Upper lobe of right lung (tissue), 1 donor: ENCODE data around the gene CDSN. TPM values are rescaled to one million over a fixed set of nuclear protein-coding genes. Genes with fewer than 3 reads are reported as not detected.

ENCODE experiments used
- ATAC-seq: fragments of 200-7000 bp; cut with Tn5 transposase; one replicate; pipeline ENCODE4 v1.9.1; 2020; ENCODE audit warnings: mild to moderate bottlenecking, moderate library complexity
- DNase-seq: peaks from one replicate; pipeline ENCODE4 v3.0.0-alpha.2; 2020
- H3K27ac ChIP-seq: fragments of 200-600 bp; one replicate; pipeline ENCODE4 v1.8.0; 2022
- H3K27me3 ChIP-seq: fragments of 200-600 bp; one replicate; pipeline ENCODE4 v1.8.0; 2022; ENCODE audit warnings: mild to moderate bottlenecking
- H3K36me3 ChIP-seq: fragments of 200-600 bp; one replicate; pipeline ENCODE4 v1.8.0; 2022
- H3K4me1 ChIP-seq: fragments of 200-600 bp; one replicate; pipeline ENCODE4 v1.8.0; 2022
- H3K4me3 ChIP-seq: fragments of 200-600 bp; one replicate; pipeline ENCODE4 v1.8.0; 2022; ENCODE audit warnings: mild to moderate bottlenecking
- H3K9me3 ChIP-seq: fragments of 200-600 bp; one replicate; pipeline ENCODE4 v1.8.0; 2022
- intact Hi-C: fragments of 100-400 bp; cut with DNase I; formaldehyde crosslinking; loops from one replicate; pipeline ENCODE4 v1.11.0; 2022
- total RNA-seq: library from RNA; stranded (reverse); fragmentation: NEBNext Ultra II Directional; extraction: Animal tissue kit (Norgen Biotek cat#: 25700); gene quantifications from one replicate; pipeline ENCODE4 v1.2.1, GENCODE V29; 2021
- TF ChIP-seq, protein P1 (sequence below): fragments of 200-600 bp; IDR thresholded peaks from one replicate; pipeline ENCODE4 v1.8.0; 2022; ENCODE audit warnings: antibody characterized with exemption
- donor health status: DM: no; HTN: yes; CAD: no; lungs with severe emphysema.

CDSN gene
- total RNA-seq, 1 donor from 2014 or later: not detected

DNA sequence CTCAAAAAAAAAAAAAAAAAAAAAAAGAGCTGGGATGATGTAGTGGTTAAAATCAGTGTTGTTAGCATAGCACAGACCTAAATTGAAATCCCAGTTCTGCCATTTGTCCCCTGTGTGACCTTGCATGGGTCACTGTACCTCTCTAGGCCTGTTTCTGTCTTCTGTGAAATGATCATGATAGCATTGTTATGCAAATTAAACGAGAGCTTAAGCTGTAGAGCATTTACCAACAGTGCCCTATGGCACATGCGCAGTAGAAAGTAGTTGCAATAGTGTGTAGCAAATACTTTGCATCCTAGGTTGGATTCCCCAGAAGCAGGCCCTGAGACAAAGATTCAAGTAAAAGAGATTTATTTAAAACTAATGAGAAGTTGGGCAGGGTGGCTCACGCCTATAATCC is 11.3 kb upstream of the CDSN start:
- ATAC-seq: no peak
- intact Hi-C loops: no loop called here
- H3K4me3 ChIP-seq: no peak overlapping the region

DNA sequence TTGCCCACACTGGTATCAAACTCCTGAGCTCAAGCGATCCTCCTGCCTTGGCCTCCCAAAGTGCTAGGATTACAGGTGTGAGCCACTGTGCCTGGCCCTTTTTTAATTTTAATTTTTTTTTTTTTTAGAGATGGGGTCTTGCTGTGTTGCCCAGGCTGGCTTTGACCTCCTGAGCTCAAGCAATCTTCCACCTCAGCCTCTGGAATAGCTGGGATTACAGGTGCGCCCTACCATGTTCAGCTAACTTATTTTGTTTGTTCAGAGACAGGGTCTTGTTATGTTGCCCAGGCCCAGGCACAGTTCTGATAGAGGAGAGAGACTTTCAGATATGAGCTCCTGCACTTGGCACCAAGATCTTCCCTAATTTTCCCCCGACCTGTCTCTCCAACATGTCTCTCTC is 10.5 kb upstream of the CDSN start:
- no peak overlapping the region for H3K27ac ChIP-seq
- H3K36me3 ChIP-seq: no peaks in the 10 kb centered on the region
- H3K27me3 ChIP-seq: no peaks in the 10 kb centered on the region
- H3K4me1 ChIP-seq: no peaks in the 10 kb centered on the region
- intact Hi-C loops: no loop called here
- TF ChIP-seq, protein P1, sequence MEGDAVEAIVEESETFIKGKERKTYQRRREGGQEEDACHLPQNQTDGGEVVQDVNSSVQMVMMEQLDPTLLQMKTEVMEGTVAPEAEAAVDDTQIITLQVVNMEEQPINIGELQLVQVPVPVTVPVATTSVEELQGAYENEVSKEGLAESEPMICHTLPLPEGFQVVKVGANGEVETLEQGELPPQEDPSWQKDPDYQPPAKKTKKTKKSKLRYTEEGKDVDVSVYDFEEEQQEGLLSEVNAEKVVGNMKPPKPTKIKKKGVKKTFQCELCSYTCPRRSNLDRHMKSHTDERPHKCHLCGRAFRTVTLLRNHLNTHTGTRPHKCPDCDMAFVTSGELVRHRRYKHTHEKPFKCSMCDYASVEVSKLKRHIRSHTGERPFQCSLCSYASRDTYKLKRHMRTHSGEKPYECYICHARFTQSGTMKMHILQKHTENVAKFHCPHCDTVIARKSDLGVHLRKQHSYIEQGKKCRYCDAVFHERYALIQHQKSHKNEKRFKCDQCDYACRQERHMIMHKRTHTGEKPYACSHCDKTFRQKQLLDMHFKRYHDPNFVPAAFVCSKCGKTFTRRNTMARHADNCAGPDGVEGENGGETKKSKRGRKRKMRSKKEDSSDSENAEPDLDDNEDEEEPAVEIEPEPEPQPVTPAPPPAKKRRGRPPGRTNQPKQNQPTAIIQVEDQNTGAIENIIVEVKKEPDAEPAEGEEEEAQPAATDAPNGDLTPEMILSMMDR: no peak
- H3K9me3 ChIP-seq: no peaks in the 10 kb centered on the region
- ATAC-seq: no peak
- no peak for DNase-seq
- H3K4me3 ChIP-seq: no peak overlapping the region

More for the DNA sequence above, 11.3 kb upstream of the CDSN start:
- no peak for DNase-seq
- H3K36me3 ChIP-seq: no peaks in the 10 kb centered on the region
- no peak overlapping the region for H3K27ac ChIP-seq
- H3K9me3 ChIP-seq: no peaks in the 10 kb centered on the region
- no peaks in the 10 kb centered on the region for H3K27me3 ChIP-seq
- TF ChIP-seq, protein P1: no peak
- H3K4me1 ChIP-seq: no peaks in the 10 kb centered on the region

DNA sequence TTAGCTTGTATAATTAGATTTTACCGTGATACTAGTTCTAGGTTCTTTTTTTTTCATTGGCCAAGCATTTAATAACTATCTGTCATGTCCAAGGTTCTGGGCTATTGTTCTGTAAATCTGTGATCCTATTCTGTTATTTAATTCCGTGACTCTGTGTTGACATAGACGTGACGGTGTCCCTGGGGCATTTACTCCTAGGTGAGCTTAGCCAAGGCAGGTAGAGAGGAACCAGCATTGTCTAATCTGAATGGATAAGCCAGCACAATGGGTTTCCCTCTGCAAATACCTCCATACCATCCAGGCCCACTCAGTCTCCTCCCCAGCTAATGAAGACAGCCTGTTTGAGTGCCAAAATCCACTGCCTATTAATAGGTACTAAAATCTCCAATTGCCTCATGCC is 8.9 kb upstream of the CDSN start:
- intact Hi-C loops: no loop called here
- H3K4me1 ChIP-seq: no peaks in the 10 kb centered on the region
- ATAC-seq (no peak), DNase-seq (no peak)
- H3K27me3 ChIP-seq: no peaks in the 10 kb centered on the region
- H3K36me3 ChIP-seq: no peaks in the 10 kb centered on the region
- no peak overlapping the region for H3K4me3 ChIP-seq
- H3K27ac ChIP-seq: no peak overlapping the region
- TF ChIP-seq, protein P1: no peak
- H3K9me3 ChIP-seq: no peaks in the 10 kb centered on the region

DNA sequence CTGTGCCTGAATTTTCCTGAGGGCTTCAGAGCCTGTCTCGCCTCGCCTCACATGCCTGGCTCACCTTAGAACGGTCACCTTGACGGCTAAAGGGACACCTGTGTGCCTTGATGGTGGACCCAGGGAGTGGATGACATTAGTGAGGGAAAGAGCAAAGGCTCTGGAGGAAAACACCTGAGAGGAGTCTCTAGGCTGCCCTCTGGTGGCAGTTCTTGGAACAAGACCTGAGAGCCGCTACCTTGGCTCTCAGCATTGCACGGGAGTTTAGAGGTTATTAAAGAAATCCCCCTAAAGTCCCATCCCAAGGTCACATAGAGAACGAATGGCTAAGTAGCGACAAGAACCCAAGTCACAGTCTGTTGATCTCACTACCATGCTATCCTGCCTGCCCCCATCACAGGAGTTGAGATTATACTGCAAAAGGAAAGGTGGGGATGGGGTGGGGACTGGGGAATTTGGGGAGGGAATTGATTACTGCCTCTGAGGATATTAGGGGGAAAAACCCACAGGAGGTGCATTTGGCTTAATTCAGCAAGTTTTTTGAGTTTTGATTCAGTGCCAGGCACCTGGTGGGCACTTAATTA is 7.9 kb upstream of the CDSN start:
- no peak overlapping the region for H3K4me3 ChIP-seq
- ATAC-seq: peak; percentile 75
- no peak for DNase-seq
- no peak overlapping the region for H3K27ac ChIP-seq
- H3K36me3 ChIP-seq: no peaks in the 10 kb centered on the region
- H3K27me3 ChIP-seq: no peaks in the 10 kb centered on the region
- no peaks in the 10 kb centered on the region for H3K4me1 ChIP-seq
- H3K9me3 ChIP-seq: no peaks in the 10 kb centered on the region
- TF ChIP-seq, protein P1: peak; percentile 86
- intact Hi-C loops: no loop called here

DNA sequence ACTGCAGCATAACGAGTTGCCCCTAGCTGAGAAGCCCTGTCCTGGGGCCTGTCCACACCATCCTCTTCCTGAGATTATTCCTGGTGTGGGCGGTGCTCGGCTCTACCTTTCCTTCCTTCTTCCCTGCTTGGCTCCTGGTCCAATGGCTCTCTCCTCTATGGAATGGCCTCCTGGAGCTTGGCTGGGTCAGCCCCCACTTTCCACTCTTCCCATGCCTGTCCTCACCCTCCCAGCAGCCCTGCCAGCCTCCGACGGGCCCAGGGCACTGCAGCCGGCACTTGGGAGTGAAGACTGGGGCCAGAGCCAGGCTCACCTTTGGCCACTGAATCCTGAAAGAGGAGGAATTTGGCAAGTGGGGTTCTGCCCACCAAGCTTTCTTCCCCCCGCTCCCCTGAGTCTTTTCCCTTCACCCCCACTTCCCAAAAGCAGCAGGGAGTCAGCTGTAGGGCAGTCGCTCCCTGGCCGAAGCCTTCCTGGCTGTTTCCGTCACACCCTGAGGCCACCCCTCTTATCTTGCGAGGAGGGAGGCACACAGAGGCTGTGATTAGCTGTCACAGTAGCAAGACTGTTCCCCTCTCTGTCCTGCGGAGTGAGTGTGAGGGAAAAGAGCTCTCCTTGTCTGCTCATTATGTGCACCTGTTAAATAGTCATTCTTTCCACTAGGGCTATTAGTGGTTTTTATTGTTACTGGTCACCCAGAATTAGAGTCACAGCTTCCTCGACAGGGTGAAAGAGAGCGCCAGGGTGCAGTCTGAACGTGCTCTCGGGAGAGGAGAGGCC is 6.3 kb upstream of the CDSN start:
- H3K9me3 ChIP-seq: no peaks in the 10 kb centered on the region
- H3K27ac ChIP-seq: no peak overlapping the region
- H3K4me3 ChIP-seq: no peak overlapping the region
- no peak for DNase-seq
- H3K27me3 ChIP-seq: no peaks in the 10 kb centered on the region
- peaks cover 2% of the 10 kb centered on the region for H3K4me1 ChIP-seq
- no peak for ATAC-seq
- H3K36me3 ChIP-seq: no peaks in the 10 kb centered on the region
- intact Hi-C loops: no loop called here
- TF ChIP-seq, protein P1: no peak
